ENCODE data around the gene INHBE.

GRCh38 chr12:57473392-57473791 lies 18.3 kb downstream of the INHBE start:
- TF ChIP-seq CTCF (tag by site-specific recombination; IDR thresholded peaks at IDR 0.05) (no peak), ZNF768 (tag by site-specific recombination; IDR thresholded peaks at IDR 0.05) (no peak), ZNF449 (tag by site-specific recombination; IDR thresholded peaks at IDR 0.05) (peak; percentile 96), ZNF311 (tag by site-specific recombination; IDR thresholded peaks at IDR 0.05; ENCODE audit: borderline replicate concordance) (no peak), REST (tag by site-specific recombination; IDR thresholded peaks at IDR 0.05) (no peak), YY2 (tag by site-specific recombination; IDR thresholded peaks at IDR 0.05) (no peak), YY1 (tag by site-specific recombination; IDR thresholded peaks at IDR 0.05) (no peak), ZNF362 (tag by site-specific recombination; IDR thresholded peaks at IDR 0.05) (no peak), ZEB2 (tag by site-specific recombination; IDR thresholded peaks at IDR 0.05) (no peak), SETDB1 (IDR thresholded peaks at IDR 0.05; ENCODE audit: insufficient read length, low read length) (no peak), REPIN1 (tag by site-specific recombination; IDR thresholded peaks at IDR 0.05; ENCODE audit: low read depth) (no peak)
- TF ChIP-seq, protein P1, sequence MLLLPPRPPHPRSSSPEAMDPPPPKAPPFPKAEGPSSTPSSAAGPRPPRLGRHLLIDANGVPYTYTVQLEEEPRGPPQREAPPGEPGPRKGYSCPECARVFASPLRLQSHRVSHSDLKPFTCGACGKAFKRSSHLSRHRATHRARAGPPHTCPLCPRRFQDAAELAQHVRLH (tag by site-specific recombination; IDR thresholded peaks at IDR 0.05): no peak

Measured in HEK293 (cell line).